Ovary (tissue), 3 donors: Measurements from ENCODE around the gene ADAMTS17.

Source experiments
- CTCF ChIP-seq, 3 donors: fragments of 450-650 bp in 2 of 3; fragments of 200-600 bp in 1 of 3; IDR thresholded peaks; one replicate each; pipeline versions ENCODE4 v1.5.1 to v1.8.0; 2016 to 2022; ENCODE audit warnings: antibody characterized with exemption in 3 of 3, mild to moderate bottlenecking in 1 of 3
- EP300 ChIP-seq: sonication (generic); formaldehyde crosslinking; IDR thresholded peaks from one replicate; pipeline ENCODE4 v1.6.1; 2017; ENCODE audit warnings: antibody characterized with exemption
- donor health status: DM: no; HTN: no; CAD: no.

GRCh38 chr15:99956022-99956775 is 385.6 kb downstream of the ADAMTS17 start:
- no peak for TF ChIP-seq EP300
- TF ChIP-seq CTCF (IDR thresholded peaks at IDR 0.05) = no peak
